Astrocyte of the cerebellum (primary cell): ENCODE results near the gene SEC61B.
"Not testable (repeated sequence)": the region's sequence is repeated elsewhere in the genome, so short reads cannot be mapped to it uniquely, and the experiment has no call there.

Source experiments
- DNase-seq: peaks from one replicate; pipeline ENCODE4 v3.0.0-alpha.2; 2011; ENCODE audit warnings: low read depth
- H3K4me3 ChIP-seq: 2 replicates; pipeline ENCODE4 v1.5.1; 2011; ENCODE audit warnings: mild to moderate bottlenecking, low read depth, low read length, moderate library complexity
- in situ Hi-C: cut with HindIII; loops from 2 replicates; pipeline ENCODE4 v1.10.0; 2017; ENCODE audit warnings: low sequenced_read_pairs
- TF ChIP-seq, protein P1 (sequence below): IDR thresholded peaks from 2 replicates; pipeline ENCODE4 v1.5.1; 2012; ENCODE audit warnings: low read length, low read depth, moderate library complexity, mild to moderate bottlenecking; ENCODE audit errors: missing control alignments

The SEC61B gene

DNA sequence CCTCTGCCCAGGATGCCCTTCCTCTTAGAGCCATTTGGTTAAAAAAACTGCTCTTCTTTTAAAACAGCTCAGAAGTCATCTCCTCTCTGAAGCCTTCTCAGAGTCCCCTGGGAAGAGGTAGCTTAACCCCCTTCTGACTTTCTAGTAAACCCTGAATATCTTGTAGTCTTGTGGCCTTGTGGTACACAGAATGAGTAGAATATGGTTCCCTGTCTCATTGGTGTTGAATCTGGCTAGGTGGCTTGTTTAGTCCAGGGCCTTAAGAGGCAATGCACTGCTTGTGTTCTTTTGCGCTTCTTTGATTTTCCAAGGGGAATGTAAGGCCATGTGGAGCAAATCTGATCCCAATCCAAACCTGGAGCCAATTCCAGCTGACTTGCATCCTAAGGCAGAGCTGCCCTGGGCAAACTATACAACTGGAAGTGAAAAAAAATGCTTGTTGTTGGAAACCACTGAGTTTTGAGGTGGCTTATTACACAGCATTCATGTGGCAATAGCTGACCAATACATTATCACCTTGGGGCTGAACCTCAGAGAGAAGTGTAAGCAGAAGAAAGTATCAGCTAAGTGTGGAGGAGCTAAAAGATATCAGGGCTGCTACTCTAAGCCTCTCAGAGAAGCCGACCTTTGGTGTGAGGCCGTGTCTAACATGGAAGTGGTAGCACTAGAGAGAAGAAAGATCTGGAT lies 31.3 kb upstream of the SEC61B start:
- H3K4me3 ChIP-seq = no peak overlapping the region
- no peak for DNase-seq
- in situ Hi-C loops = no loop called here
- TF ChIP-seq, protein P1, sequence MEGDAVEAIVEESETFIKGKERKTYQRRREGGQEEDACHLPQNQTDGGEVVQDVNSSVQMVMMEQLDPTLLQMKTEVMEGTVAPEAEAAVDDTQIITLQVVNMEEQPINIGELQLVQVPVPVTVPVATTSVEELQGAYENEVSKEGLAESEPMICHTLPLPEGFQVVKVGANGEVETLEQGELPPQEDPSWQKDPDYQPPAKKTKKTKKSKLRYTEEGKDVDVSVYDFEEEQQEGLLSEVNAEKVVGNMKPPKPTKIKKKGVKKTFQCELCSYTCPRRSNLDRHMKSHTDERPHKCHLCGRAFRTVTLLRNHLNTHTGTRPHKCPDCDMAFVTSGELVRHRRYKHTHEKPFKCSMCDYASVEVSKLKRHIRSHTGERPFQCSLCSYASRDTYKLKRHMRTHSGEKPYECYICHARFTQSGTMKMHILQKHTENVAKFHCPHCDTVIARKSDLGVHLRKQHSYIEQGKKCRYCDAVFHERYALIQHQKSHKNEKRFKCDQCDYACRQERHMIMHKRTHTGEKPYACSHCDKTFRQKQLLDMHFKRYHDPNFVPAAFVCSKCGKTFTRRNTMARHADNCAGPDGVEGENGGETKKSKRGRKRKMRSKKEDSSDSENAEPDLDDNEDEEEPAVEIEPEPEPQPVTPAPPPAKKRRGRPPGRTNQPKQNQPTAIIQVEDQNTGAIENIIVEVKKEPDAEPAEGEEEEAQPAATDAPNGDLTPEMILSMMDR = no peak

DNA sequence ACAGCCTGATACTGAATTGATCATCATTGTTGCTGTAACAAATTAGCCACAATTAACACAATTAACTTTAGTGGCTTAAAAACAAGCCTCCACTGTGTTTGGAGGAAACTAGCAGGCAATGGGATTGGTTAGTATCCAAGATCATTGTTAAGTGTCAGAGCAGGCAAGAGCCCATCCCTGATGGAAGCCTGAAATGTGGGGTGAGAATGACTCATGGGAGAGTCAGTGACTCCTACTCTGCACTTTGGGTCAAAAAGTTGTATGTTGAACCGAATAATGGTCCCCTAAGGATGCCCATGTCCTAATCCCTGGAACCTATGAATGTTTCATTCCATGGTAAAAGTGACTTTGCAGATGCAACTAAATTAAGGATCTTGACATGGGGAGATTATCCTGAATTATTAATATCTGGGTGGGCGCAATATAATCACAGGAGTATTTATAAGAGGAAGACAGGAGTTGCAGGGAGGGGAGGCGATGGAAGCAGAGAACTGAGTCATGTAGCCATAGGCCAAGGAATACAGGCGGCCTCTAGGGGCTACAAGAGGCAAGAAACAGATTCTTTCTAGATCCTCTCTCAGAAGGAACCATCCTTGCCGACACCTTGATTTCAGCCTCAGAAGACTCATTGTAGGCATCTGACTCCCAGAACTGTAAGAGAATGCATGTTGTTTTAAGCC lies 29.2 kb upstream of the SEC61B start:
- TF ChIP-seq, protein P1 = peak; percentile 38
- no peak for DNase-seq
- in situ Hi-C loops = no loop called here

DNA sequence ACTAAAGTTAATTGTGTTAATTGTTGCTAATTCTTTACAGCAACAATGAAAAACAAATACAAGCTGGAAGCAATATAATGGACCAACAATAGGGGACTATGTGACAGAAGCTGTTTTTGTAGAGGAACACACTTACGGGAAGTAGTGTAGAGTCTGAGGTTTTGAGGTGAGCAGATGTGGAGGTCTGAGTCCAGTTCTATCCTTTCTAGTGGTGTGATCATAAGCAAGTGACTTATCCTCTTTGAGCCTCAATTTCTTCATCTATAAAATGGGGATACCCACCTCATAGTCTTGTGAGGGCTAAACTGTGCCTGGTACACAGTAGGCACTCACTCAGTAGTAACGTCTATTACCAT lies 28.6 kb upstream of the SEC61B start:
- in situ Hi-C loops = no loop called here
- TF ChIP-seq, protein P1 = no peak

More for the DNA sequence above, 29.2 kb upstream of the SEC61B start:
- no peak overlapping the region for H3K4me3 ChIP-seq

DNA sequence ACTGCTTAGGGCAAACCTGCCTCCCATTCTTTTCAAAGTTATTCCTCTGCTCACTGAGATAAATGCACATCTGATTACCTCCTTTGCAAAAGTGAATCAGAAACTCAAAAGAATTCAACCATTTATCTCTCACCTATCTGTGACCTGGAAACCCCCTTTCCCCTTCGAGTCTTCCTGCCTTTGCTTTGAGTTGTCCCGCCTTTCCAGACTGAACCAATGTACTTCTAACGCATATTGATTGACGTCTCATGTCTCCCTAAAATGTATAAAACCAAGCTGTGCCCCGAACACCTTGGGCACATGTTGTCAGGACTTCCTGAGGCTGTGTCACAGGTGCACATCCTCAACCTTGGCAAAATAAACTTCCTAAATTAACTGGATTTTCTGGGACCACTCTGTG lies 25.6 kb upstream of the SEC61B start:
- in situ Hi-C loops = not testable (repeated sequence)

More for the DNA sequence above, 28.6 kb upstream of the SEC61B start:
- DNase-seq = no peak
- no peak overlapping the region for H3K4me3 ChIP-seq

DNA sequence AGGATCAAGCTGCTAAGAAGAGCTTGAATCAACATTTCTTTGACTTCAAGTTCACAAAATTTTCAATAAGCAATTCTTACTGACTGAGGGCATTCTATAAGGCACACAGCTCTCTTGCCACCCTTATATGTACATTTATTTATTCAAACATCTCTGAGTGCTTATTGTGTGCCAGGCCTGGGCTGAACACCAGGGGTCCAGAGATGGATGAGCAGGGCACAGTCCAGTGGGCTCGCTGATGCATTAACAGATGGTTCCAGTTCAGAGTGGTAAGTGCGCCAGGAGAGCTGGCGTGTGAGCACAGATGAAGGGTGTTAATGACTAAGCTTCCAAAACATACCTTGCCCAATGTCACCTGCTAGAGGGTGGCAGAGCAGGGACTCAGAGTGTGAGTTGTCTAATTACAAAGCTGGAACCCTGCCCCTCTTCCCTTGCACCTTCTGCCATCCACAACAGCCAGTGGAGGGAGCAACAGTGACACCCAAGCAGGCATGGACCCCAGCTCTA lies 24.9 kb upstream of the SEC61B start:
- no peak overlapping the region for H3K4me3 ChIP-seq
- no peak for DNase-seq
- in situ Hi-C loops = no loop called here
- TF ChIP-seq, protein P1 = no peak

More for the DNA sequence above, 25.6 kb upstream of the SEC61B start:
- DNase-seq, H3K4me3 ChIP-seq: not testable (repeated sequence)

DNA sequence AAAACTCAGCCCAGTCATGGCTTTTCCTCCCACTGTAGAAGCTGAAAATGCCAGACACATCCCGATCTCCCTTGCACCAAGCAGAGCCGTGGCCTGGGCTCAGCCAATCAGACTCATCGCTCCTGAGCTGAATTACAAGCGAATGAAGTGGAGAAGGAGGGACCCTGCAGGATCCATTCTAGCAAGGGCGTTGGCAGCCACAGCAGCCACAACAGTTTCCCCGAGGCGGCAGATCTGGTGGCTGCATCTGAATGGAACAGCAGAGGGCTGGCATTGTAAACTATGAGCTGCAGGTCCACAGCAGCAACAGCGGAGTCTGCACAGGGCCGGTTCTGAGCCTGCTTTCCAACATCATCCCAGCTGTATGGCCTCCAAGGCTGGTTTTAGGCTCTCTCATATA lies 24.1 kb upstream of the SEC61B start:
- in situ Hi-C loops = no loop called here
- no peak overlapping the region for H3K4me3 ChIP-seq
- DNase-seq = no peak
- TF ChIP-seq, protein P1 = no peak

DNA sequence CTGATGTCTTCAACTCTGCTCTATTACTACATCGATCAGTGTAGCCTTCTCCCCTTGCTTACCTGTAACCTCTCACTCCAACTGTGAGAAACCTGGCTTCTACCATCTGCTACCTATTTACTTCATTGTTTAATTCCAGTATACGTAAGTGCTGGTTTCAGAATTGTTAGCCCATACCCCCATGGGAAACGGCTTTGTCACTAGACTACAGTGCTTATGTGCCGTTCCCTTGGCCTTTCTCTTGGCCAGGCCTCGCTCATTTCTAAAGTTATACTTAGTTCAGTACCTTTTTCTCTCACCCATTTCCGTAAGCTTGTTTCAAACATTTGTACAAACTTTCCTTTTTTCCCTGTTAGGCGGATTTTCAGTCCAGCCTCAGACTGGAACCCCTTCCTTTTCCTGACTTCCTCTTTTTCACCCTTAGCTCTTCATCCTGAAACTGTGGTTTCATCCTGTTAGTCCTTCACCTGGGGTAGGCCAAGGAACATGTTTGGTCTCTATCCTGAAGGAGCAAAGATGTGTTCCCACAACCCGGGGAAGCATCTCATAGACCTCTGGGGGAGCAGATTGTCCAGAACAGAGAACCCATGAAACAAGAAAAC lies 22.0 kb upstream of the SEC61B start:
- TF ChIP-seq, protein P1 = no peak
- H3K4me3 ChIP-seq = no peak overlapping the region
- in situ Hi-C loops = no loop called here
- no peak for DNase-seq
